SK-N-SH treated with all-trans-retinoic acid at 6 μM for 48 hours (cell line): ENCODE results near the gene VAV3.
"Not testable (repeated sequence)": the region's sequence is repeated elsewhere in the genome, so short reads cannot be mapped to it uniquely, and the experiment has no call there.

Experiments
- ATAC-seq: fragments of 200-7000 bp; cut with Tn5 transposase; 3 replicates; pipeline ENCODE4 v1.9.1; 2020; ENCODE audit warnings: mild to moderate bottlenecking, moderate library complexity
- ARNTL ChIP-seq: fragments of 450-650 bp; formaldehyde crosslinking; IDR thresholded peaks from 2 replicates; pipeline ENCODE4 v1.5.0; 2020; ENCODE audit warnings: low read depth, mild to moderate bottlenecking, moderate library complexity, borderline replicate concordance
- CSDC2 ChIP-seq: fragments of 250-450 bp; sonication (Bioruptor Pico); IDR thresholded peaks from 2 replicates; pipeline ENCODE4 v1.5.0; 2020; ENCODE audit warnings: mild to moderate bottlenecking, moderate library complexity
- ESRRG ChIP-seq: fragments of 250-450 bp; sonication (Bioruptor Pico); IDR thresholded peaks from 2 replicates; pipeline ENCODE4 v1.6.1; 2021; ENCODE audit warnings: mild to moderate bottlenecking
- GLIS3 ChIP-seq: fragments of 250-450 bp; sonication (Bioruptor Pico); IDR thresholded peaks from 2 replicates; pipeline ENCODE4 v1.5.0; 2020; ENCODE audit warnings: mild to moderate bottlenecking, moderate library complexity
- ISL1 ChIP-seq: fragments of 250-450 bp; sonication (Bioruptor Pico); IDR thresholded peaks from 2 replicates; pipeline ENCODE4 v2.1.2; 2022; ENCODE audit warnings: mild to moderate bottlenecking, moderate library complexity
- PPARA ChIP-seq: fragments of 250-450 bp; sonication (Bioruptor Pico); IDR thresholded peaks from 2 replicates; pipeline ENCODE4 v1.5.0; 2020; ENCODE audit warnings: mild to moderate bottlenecking, borderline replicate concordance
- SNAI2 ChIP-seq: fragments of 250-450 bp; sonication (Bioruptor Pico); IDR thresholded peaks from 2 replicates; pipeline ENCODE4 v1.5.0; 2020; ENCODE audit warnings: mild to moderate bottlenecking, moderate library complexity
- TCF4 ChIP-seq: fragments of 250-450 bp; sonication (Bioruptor Pico); IDR thresholded peaks from 2 replicates; pipeline ENCODE4 v1.8.0; 2021; ENCODE audit warnings: mild to moderate bottlenecking, moderate library complexity, borderline replicate concordance
- TOX ChIP-seq: fragments of 250-450 bp; sonication (Bioruptor Pico); IDR thresholded peaks from 2 replicates; pipeline ENCODE4 v1.8.0; 2021; ENCODE audit warnings: mild to moderate bottlenecking, moderate library complexity, borderline replicate concordance
- ZC3H10 ChIP-seq: fragments of 250-450 bp; sonication (Bioruptor Pico); IDR thresholded peaks from 2 replicates; pipeline ENCODE4 v1.5.1; 2021; ENCODE audit warnings: mild to moderate bottlenecking, moderate library complexity
- ZFP30 ChIP-seq: fragments of 450-650 bp; formaldehyde crosslinking; IDR thresholded peaks from 2 replicates; pipeline ENCODE4 v1.5.0; 2022; ENCODE audit warnings: mild to moderate bottlenecking, moderate library complexity
- ZNF70 ChIP-seq: fragments of 450-650 bp; formaldehyde crosslinking; IDR thresholded peaks from 2 replicates; pipeline ENCODE4 v1.5.0; 2020; ENCODE audit warnings: mild to moderate bottlenecking, moderate library complexity
- TF ChIP-seq, protein P1 (sequence below): fragments of 250-450 bp; sonication (Bioruptor Pico); IDR thresholded peaks from 2 replicates; pipeline ENCODE4 v1.5.0; 2020; ENCODE audit warnings: mild to moderate bottlenecking, moderate library complexity
- TF ChIP-seq, protein P2 (sequence below): fragments of 250-450 bp; sonication (Bioruptor Pico); IDR thresholded peaks from 2 replicates; pipeline ENCODE4 v1.5.1; 2020; ENCODE audit warnings: low read depth, mild to moderate bottlenecking, moderate library complexity
- TF ChIP-seq, protein P3 (sequence below): fragments of 250-450 bp; sonication (Bioruptor Pico); IDR thresholded peaks from 2 replicates; pipeline ENCODE4 v1.8.0; 2020; ENCODE audit warnings: mild to moderate bottlenecking, moderate library complexity, borderline replicate concordance
- TF ChIP-seq, protein P4 (sequence below): fragments of 250-450 bp; sonication (Bioruptor Pico); IDR thresholded peaks from 2 replicates; pipeline ENCODE4 v1.8.0; 2021; ENCODE audit warnings: low read depth, mild to moderate bottlenecking, moderate library complexity, borderline replicate concordance

VAV3 gene

DNA sequence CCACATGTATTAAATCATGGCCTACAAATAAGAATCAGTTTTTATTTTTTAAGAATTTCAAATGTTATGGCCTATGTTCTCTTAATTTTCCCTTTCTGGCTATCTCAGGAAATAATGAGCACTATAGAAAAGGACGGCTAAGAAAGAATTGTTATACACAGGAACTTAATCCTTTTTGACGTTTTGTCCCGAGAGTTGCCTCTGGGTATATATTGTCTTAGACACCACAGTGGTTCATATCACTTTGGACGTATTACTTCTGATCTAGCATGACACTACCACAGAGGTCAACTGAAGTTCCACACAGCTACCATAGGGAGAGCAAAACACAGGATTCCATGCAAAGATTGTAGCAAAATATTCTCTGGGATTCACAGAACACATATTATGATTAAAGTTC lies 307.6 kb downstream of the VAV3 start (continued):
- TF ChIP-seq, protein P1, sequence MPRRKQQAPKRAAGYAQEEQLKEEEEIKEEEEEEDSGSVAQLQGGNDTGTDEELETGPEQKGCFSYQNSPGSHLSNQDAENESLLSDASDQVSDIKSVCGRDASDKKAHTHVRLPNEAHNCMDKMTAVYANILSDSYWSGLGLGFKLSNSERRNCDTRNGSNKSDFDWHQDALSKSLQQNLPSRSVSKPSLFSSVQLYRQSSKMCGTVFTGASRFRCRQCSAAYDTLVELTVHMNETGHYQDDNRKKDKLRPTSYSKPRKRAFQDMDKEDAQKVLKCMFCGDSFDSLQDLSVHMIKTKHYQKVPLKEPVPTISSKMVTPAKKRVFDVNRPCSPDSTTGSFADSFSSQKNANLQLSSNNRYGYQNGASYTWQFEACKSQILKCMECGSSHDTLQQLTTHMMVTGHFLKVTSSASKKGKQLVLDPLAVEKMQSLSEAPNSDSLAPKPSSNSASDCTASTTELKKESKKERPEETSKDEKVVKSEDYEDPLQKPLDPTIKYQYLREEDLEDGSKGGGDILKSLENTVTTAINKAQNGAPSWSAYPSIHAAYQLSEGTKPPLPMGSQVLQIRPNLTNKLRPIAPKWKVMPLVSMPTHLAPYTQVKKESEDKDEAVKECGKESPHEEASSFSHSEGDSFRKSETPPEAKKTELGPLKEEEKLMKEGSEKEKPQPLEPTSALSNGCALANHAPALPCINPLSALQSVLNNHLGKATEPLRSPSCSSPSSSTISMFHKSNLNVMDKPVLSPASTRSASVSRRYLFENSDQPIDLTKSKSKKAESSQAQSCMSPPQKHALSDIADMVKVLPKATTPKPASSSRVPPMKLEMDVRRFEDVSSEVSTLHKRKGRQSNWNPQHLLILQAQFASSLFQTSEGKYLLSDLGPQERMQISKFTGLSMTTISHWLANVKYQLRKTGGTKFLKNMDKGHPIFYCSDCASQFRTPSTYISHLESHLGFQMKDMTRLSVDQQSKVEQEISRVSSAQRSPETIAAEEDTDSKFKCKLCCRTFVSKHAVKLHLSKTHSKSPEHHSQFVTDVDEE (CRISPR knock-in tag) = no peak
- TF ChIP-seq SNAI2 (CRISPR knock-in tag) = no peak
- no peak for TF ChIP-seq ZNF70
- TF ChIP-seq ARNTL (CRISPR knock-in tag) = no peak

DNA sequence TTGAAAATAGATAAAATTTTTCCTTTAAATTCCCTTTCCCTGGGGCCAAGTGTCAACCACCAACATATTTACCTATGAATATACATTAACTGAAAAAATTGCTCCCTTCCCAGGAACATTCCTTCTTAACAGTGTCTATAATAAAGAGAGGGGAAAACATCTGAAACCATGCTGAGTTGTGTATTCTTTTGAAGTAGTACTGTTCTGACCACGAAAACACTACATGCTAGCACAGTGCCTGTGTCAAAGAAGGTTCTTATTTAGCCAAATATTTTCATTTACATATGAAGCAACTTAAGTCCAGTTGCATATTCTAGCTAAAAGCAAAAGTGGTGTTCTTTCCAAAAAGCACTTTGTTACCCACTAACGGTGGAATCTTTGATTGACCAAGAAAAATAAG lies 311.2 kb downstream of the VAV3 start:
- ATAC-seq = no peak
- TF ChIP-seq CSDC2 (no peak), ESRRG (CRISPR knock-in tag) (no peak), PPARA (CRISPR knock-in tag) (no peak), ZNF70 (no peak), ZFP30 (no peak), TCF4 (CRISPR knock-in tag) (no peak)
- TF ChIP-seq, protein P2, sequence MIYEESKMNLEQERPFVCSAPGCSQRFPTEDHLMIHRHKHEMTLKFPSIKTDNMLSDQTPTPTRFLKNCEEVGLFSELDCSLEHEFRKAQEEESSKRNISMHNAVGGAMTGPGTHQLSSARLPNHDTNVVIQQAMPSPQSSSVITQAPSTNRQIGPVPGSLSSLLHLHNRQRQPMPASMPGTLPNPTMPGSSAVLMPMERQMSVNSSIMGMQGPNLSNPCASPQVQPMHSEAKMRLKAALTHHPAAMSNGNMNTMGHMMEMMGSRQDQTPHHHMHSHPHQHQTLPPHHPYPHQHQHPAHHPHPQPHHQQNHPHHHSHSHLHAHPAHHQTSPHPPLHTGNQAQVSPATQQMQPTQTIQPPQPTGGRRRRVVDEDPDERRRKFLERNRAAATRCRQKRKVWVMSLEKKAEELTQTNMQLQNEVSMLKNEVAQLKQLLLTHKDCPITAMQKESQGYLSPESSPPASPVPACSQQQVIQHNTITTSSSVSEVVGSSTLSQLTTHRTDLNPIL = no peak
- TF ChIP-seq, protein P3, sequence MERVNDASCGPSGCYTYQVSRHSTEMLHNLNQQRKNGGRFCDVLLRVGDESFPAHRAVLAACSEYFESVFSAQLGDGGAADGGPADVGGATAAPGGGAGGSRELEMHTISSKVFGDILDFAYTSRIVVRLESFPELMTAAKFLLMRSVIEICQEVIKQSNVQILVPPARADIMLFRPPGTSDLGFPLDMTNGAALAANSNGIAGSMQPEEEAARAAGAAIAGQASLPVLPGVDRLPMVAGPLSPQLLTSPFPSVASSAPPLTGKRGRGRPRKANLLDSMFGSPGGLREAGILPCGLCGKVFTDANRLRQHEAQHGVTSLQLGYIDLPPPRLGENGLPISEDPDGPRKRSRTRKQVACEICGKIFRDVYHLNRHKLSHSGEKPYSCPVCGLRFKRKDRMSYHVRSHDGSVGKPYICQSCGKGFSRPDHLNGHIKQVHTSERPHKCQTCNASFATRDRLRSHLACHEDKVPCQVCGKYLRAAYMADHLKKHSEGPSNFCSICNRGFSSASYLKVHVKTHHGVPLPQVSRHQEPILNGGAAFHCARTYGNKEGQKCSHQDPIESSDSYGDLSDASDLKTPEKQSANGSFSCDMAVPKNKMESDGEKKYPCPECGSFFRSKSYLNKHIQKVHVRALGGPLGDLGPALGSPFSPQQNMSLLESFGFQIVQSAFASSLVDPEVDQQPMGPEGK (CRISPR knock-in tag) = no peak
- TF ChIP-seq, protein P1 (CRISPR knock-in tag) = no peak

DNA sequence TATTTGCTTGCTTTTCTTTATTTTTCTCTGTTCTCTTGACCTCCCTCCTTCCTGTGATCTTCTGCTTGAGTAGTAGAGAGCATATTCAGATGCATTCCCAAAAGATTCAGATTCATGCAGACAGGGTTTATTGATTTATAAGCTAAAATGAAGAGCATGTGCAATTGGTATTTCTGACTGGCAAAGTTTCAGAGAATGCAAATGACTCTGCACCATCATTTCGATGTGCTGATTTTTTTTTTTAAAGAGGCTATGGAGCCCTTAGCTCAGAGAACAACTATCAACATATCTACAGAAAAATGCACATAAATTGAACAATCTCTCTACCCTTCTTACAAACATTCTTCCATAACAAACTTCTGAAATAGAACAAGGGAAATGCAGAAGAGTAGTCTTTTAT lies 312.0 kb downstream of the VAV3 start:
- TF ChIP-seq ISL1 (CRISPR knock-in tag) = no peak
- no peak for TF ChIP-seq GLIS3 (CRISPR knock-in tag)
- TF ChIP-seq PPARA (CRISPR knock-in tag) = no peak
- TF ChIP-seq, protein P4, sequence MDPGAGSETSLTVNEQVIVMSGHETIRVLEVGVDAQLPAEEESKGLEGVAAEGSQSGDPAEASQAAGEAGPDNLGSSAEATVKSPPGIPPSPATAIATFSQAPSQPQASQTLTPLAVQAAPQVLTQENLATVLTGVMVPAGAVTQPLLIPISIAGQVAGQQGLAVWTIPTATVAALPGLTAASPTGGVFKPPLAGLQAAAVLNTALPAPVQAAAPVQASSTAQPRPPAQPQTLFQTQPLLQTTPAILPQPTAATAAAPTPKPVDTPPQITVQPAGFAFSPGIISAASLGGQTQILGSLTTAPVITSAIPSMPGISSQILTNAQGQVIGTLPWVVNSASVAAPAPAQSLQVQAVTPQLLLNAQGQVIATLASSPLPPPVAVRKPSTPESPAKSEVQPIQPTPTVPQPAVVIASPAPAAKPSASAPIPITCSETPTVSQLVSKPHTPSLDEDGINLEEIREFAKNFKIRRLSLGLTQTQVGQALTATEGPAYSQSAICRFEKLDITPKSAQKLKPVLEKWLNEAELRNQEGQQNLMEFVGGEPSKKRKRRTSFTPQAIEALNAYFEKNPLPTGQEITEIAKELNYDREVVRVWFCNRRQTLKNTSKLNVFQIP (CRISPR knock-in tag) = no peak
- TF ChIP-seq, all 23 proteins: peak for 0
- ATAC-seq = no peak

DNA sequence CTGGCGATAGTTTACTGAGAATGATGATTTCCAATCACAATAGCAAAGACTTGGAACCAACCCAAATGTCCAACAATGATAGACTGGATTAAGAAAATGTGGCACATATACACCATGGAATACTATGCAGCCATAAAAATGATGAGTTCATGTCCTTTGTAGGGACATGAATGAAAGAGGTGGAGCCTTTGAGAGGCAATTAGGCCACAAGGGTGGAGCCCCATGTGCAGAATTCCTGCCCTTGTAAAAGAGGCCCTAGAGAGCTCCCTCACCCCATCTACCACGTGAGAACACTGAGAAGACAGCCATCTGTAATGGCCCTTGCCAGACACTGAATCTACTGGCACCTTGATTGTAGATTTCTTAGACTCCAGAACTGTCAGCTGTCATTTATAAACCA lies 314.2 kb downstream of the VAV3 start:
- not testable (repeated sequence) for ATAC-seq

- TF ChIP-seq TCF4 (CRISPR knock-in tag) = no peak
- no peak for TF ChIP-seq CSDC2
- ATAC-seq = no peak
Observed at GRCh38 chr1:107649023-107649422, 316.0 kb downstream of the VAV3 start.

- TF ChIP-seq ARNTL (CRISPR knock-in tag) = no peak
- peak; percentile 64 for TF ChIP-seq ISL1 (CRISPR knock-in tag)
- TF ChIP-seq, protein P2 = 0 out of 2 replicates have a peak, but pooled peaks have one; percentile 48
- no peak for TF ChIP-seq CSDC2
- no peak for TF ChIP-seq TOX (CRISPR knock-in tag)
- TF ChIP-seq ZC3H10 (CRISPR knock-in tag) = no peak
- no peak for TF ChIP-seq ESRRG (CRISPR knock-in tag)
- TF ChIP-seq, all 23 proteins: peak for 2
- no peak for ATAC-seq
Observed at GRCh38 chr1:107648071-107648470, 316.9 kb downstream of the VAV3 start.
